CD4-positive, alpha-beta T cell treated with Interleukin-12 subunit alpha and Interleukin-12 subunit beta, for 1 hour (primary cell): Measurements from ENCODE around the gene PEAK1.
A peak's percentile ranks its signal among the peaks of the same experiment; 100 is the strongest.

Experiments
- DNase-seq: peaks from one replicate; pipeline ENCODE4 v3.0.0-alpha.2; 2020

Gene PEAK1

GRCh38 chr15:77419836-77420609, at the start of gene PEAK1:
TSS of gene PEAK1 (minus strand) at chr15:77420104. CDS start at chr15:77181926, 238,178 bp downstream.
- DNase-seq = peak; percentile 100

- no peak for DNase-seq
These were observed 49.0 kb upstream of the PEAK1 start for GRCh38 chr15:77468896-77469295.

GRCh38 chr15:77466521-77466920, 46.6 kb upstream of the PEAK1 start:
- no peak for DNase-seq

GRCh38 chr15:77464129-77464865, 44.4 kb upstream of the PEAK1 start:
- no peak for DNase-seq

GRCh38 chr15:77461486-77461885, 41.6 kb upstream of the PEAK1 start:
- DNase-seq = no peak

- no peak for DNase-seq
These were observed 39.1 kb upstream of the PEAK1 start for GRCh38 chr15:77459031-77459430.

GRCh38 chr15:77457905-77458265, 38.0 kb upstream of the PEAK1 start:
- DNase-seq = no peak

GRCh38 chr15:77457191-77457904, 37.4 kb upstream of the PEAK1 start:
- DNase-seq = no peak

GRCh38 chr15:77456746-77457145, 36.8 kb upstream of the PEAK1 start:
- no peak for DNase-seq

GRCh38 chr15:77455696-77456321, 35.9 kb upstream of the PEAK1 start:
- no peak for DNase-seq

- DNase-seq = no peak
These were observed 35.0 kb upstream of the PEAK1 start for GRCh38 chr15:77454951-77455350.

GRCh38 chr15:77454265-77454664, 34.4 kb upstream of the PEAK1 start:
- DNase-seq = no peak

GRCh38 chr15:77446840-77447390, 27.0 kb upstream of the PEAK1 start:
- DNase-seq = no peak

GRCh38 chr15:77440378-77440999, 20.6 kb upstream of the PEAK1 start:
- no peak for DNase-seq

- no peak for DNase-seq
These were observed 17.4 kb upstream of the PEAK1 start for GRCh38 chr15:77437264-77437663.

GRCh38 chr15:77436822-77437221, 16.9 kb upstream of the PEAK1 start:
- DNase-seq = no peak

- DNase-seq = no peak
These were observed 10.7 kb upstream of the PEAK1 start for GRCh38 chr15:77430652-77431051.

GRCh38 chr15:77430213-77430612, 10.3 kb upstream of the PEAK1 start:
- DNase-seq = no peak

- DNase-seq = no peak
These were observed 7.0 kb upstream of the PEAK1 start for GRCh38 chr15:77426871-77427270.

GRCh38 chr15:77426377-77426776, 6.5 kb upstream of the PEAK1 start:
- DNase-seq = no peak

GRCh38 chr15:77425104-77425503, 5.2 kb upstream of the PEAK1 start:
- no peak for DNase-seq

GRCh38 chr15:77421370-77421700, 1.4 kb upstream of the PEAK1 start:
- DNase-seq = no peak
